HG03432 (cell line): ENCODE results near the gene CCDC110.

Experiments
- ATAC-seq: cut with Tn5 transposase; IDR thresholded peaks from one replicate; pipeline ENCODE4 v1.9.1; 2021; ENCODE audit warnings: mild to moderate bottlenecking, moderate library complexity; ENCODE audit not compliant: unreplicated experiment

The CCDC110 gene

GRCh38 chr4:185473247-185473646 is 1.7 kb upstream of the CCDC110 start:
- ATAC-seq = no peak

- ATAC-seq = no peak
Measured at GRCh38 chr4:185472103-185472542, 590 bp upstream of the CCDC110 start.

- no peak for ATAC-seq
Measured at GRCh38 chr4:185470501-185471195, 885 bp downstream of the CCDC110 start.

GRCh38 chr4:185469580-185470154 is 1.9 kb downstream of the CCDC110 start:
- no peak for ATAC-seq

GRCh38 chr4:185468999-185469398 is 2.5 kb downstream of the CCDC110 start:
- no peak for ATAC-seq

GRCh38 chr4:185467991-185468390 is 3.5 kb downstream of the CCDC110 start:
- no peak for ATAC-seq

- no peak for ATAC-seq
Measured at GRCh38 chr4:185467101-185467500, 4.4 kb downstream of the CCDC110 start.

- no peak for ATAC-seq
Measured at GRCh38 chr4:185465707-185466106, 5.8 kb downstream of the CCDC110 start.

- no peak for ATAC-seq
Measured at GRCh38 chr4:185464887-185465286, 6.6 kb downstream of the CCDC110 start.

GRCh38 chr4:185464183-185464582 is 7.3 kb downstream of the CCDC110 start:
- ATAC-seq = no peak

GRCh38 chr4:185463541-185463940 is 8.0 kb downstream of the CCDC110 start:
- ATAC-seq = no peak

GRCh38 chr4:185461565-185461964 is 10.0 kb downstream of the CCDC110 start:
- no peak for ATAC-seq

GRCh38 chr4:185457136-185457535 is 14.4 kb downstream of the CCDC110 start:
- ATAC-seq = no peak

GRCh38 chr4:185456131-185456530 is 15.4 kb downstream of the CCDC110 start:
- no peak for ATAC-seq

- ATAC-seq = no peak
Measured at GRCh38 chr4:185445209-185445608, 26.3 kb downstream of the CCDC110 start.

- ATAC-seq = no peak
Measured at GRCh38 chr4:185441479-185441878, 30.1 kb downstream of the CCDC110 start.

GRCh38 chr4:185437809-185438208 is 33.7 kb downstream of the CCDC110 start:
- ATAC-seq = peak; percentile 87

- ATAC-seq = no peak
Measured at GRCh38 chr4:185435466-185435865, 36.1 kb downstream of the CCDC110 start.

- ATAC-seq = no peak
Measured at GRCh38 chr4:185429660-185430059, 41.9 kb downstream of the CCDC110 start.

- ATAC-seq = no peak
Measured at GRCh38 chr4:185426960-185427688, 44.4 kb downstream of the CCDC110 start.

GRCh38 chr4:185425647-185426352 is 45.7 kb downstream of the CCDC110 start, which contains the start of gene UFSP2:
Gene UFSP2, minus strand, starts transcription at chr4:185425964. Its CDS starts 96 bp downstream, at chr4:185425868.
- peak; percentile 95 for ATAC-seq
